ENCODE results near the gene GRN.
A peak's percentile ranks its signal among the peaks of the same experiment; 100 is the strongest.

DNA sequence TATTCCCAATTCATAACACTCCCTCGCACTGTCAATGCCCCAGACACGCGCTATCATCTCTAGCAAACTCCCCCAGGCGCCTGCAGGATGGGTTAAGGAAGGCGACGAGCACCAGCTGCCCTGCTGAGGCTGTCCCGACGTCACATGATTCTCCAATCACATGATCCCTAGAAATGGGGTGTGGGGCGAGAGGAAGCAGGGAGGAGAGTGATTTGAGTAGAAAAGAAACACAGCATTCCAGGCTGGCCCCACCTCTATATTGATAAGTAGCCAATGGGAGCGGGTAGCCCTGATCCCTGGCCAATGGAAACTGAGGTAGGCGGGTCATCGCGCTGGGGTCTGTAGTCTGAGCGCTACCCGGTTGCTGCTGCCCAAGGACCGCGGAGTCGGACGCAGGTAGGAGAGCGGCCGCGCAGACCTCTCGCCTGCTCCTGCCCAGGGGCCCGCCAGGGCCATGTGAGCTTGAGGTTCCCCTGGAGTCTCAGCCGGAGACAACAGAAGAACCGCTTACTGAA is at the start of gene GRN:
- TF ChIP-seq, protein P1, sequence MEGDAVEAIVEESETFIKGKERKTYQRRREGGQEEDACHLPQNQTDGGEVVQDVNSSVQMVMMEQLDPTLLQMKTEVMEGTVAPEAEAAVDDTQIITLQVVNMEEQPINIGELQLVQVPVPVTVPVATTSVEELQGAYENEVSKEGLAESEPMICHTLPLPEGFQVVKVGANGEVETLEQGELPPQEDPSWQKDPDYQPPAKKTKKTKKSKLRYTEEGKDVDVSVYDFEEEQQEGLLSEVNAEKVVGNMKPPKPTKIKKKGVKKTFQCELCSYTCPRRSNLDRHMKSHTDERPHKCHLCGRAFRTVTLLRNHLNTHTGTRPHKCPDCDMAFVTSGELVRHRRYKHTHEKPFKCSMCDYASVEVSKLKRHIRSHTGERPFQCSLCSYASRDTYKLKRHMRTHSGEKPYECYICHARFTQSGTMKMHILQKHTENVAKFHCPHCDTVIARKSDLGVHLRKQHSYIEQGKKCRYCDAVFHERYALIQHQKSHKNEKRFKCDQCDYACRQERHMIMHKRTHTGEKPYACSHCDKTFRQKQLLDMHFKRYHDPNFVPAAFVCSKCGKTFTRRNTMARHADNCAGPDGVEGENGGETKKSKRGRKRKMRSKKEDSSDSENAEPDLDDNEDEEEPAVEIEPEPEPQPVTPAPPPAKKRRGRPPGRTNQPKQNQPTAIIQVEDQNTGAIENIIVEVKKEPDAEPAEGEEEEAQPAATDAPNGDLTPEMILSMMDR (IDR thresholded peaks at IDR 0.05), result no peak
- TF ChIP-seq POLR2AphosphoS5 (IDR thresholded peaks at IDR 0.05), result peak; percentile 59 to 86
- peak in 1 of 4 donors; percentile 73 for TF ChIP-seq EP300 (IDR thresholded peaks at IDR 0.05)
- peak in 3 of 4 donors; percentile 48 to 97 (median 86) for TF ChIP-seq POLR2A (IDR thresholded peaks at IDR 0.05)
